OCI-M1 (cell line): ENCODE results near the gene MEX3C.

ENCODE experiments used
- DNase-seq: peaks from one replicate; lab custom pipeline; 2025; lab: John Stamatoyannopoulos, UW

The MEX3C gene

DNA sequence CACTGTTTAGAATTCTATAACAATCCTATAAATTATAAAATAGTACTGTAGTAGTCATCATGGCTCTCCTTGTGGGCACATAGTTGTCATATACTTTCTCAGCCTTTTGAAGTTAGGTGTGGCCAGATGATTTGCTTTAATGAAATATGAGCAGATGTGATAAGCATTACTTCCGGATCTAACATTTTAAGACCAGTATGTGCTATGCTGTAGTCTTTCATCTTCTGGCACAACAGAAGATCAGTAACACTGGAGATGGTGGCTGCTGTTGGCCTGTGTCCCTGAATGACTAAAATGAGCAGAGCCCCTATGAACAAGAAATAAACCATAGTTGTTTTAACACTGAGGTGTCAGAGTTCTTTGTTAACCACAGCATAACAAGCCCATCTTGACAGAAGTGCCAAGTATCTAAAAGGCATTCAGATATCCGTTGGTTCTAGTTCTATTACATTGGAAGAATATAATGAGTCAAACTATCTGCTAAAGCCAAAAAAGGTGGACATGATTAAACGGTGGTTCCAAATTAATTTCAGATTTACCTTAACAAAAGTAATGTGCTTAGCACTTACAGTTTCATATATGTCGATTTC lies 6.3 kb downstream of the MEX3C start:
- peak; percentile 90 for DNase-seq

DNA sequence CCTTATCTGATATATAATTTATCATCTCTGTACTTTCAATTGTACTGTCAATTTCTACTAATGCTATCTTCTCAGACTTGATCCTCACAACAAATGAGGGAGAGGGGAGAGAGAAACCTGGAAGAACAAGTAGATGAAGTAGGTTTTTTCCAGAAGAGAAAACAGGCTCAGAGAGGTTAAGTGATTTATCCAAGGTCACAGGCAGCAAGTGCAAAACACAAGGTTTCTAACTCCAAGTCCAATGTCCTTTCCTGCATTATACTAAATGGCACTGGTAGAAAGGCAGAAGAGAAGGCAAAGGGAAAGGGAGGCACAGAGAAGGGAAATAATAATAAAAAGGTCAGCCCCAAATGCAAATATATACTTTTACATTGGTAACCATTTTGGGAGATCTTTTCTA lies 7.5 kb downstream of the MEX3C start:
- no peak for DNase-seq

DNA sequence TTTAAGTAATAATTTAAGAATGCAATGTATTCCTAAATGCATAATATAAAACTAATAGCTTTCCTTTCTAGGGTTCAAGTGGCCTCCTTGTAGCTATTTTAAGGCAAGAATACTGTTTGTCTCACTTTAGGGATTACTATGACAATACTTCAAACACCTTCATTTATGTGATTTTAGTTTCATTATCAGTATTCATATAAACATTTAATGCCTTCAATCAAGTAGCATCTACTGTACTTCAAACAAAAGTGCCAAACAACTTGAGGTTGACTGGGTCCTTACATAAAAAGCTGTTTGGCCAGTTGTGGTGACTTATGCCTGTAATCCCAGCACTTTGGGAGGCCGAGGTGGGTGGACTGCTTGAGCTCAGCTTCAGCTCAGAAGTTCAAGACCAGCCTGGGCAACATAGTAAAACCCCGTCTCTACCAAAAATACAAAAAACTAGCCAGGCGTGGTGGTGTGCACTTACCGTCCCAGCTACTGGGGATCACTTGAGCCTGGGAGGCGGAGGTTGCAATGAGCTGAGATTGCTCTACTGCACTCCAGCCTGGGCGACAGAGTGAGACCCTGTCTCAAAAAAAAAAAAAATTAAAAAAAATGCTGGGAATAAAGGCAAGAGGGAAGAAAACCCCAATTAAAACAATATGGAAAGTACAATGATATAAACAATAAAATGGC lies 9.3 kb downstream of the MEX3C start:
- no peak for DNase-seq

DNA sequence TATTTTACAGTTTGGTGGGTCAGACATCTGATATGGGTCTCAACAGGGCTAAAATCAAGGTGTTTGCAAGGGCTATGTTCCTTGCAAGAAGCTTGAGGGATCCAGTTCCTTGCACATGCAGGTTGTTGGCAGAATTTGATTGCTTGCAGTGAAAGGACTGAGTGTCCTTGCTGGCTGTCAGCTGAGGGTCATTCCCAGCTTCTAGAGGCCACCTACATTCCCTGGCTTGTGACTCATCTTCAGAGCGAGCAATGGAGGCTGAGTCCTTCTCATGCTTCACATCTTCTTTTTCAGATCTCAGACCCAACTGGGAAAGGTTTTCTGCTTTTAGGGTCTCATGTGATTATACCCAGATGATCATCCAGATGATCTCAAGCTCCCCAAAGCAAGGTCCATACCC lies 12.4 kb downstream of the MEX3C start:
- DNase-seq, result no peak

DNA sequence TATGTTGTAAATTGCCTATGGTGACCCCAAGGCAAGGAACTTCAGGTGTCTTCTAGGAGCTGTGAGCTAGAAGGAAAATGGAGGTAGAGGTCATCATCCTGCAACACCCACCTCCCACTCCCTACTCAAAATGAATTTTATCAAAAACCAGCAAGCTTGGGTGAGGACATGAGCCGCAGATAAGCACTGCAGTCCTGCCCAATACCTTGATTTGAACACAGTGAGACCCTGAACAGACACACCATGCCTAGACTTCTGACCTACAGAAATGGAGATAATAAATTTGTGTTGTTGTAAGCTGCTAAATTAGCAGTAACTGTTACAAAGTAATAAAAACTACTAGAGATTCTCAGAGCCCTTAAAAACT lies 13.4 kb downstream of the MEX3C start:
- no peak for DNase-seq

DNA sequence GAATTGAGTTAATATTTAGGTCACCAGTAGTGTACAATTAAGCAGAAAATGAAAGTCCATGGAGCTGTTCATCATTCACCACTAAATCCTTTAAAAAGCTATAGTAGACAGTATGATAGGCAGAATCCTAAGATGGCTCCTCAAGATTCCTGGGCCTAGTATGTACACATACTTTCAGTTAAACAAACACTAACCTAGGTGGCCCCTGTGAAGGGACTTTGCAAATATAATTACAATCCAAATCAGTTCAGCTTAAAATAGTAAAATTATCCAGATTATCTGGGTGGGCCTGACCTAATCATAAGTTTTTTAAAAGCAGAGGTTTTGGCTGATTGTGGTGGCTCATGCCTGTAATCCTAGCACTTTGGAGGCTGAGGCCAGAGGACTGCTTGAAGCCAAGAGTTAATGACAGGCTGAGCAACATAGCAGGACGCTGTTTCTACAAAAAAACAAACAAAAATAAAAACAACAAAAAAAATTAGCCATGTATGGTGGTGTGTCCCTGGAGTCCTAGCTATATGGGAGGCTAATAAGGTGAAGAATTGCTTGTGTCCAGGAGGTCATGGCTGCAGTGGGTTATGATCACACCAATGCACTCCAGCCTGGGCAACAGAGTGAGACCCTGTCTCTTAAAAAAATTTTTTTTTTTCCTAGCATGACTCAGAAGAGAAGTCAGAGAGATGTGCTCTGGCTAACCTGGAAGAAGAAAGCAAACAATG lies 13.9 kb downstream of the MEX3C start:
- DNase-seq, result no peak

DNA sequence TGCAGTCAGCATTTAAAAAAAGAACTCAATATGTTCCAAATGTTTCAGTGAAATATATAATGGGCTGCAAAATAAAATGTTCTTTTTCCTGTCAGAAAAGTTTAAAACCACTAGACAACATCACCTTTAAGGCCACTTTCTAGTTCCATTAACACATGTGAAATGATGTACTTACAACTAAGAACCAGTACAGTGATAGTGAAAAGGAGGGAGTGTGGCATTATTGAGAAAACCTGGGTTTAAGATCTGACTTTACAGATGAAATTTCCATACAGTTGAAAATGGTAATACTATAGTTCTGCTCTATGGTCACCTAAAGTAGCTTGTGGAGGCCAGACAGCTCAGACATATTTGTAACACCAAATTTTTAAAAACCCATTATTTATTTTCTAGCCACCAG lies 14.7 kb downstream of the MEX3C start:
- no peak for DNase-seq

DNA sequence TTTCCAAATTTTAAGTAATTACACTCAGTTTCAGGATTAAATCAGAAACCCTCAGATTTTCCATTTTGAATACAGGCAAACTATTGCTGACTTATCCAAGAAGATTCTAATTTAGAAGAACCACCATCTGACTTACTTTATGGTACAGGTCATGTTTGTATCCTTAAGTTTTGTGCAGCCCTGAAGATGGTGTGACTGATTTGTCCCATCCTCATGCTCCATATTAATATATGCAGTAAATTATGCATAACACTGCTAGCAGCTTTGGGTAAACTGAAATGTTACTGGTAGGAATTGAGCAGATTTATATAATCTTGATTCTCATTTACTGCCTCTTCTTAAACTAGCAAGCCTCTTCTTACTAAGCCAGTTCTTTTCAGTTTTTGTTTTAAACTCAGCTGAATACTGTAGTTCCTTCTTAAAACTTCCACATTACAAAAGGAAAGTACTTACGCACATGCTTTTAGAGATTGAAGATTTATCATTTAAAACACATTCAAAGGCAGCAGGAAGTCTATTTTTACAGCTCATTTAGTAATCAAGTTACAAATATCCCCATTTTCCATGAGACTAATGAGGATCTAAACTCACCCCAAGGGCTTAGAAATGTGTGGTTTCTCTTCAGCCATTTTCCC lies 25.7 kb downstream of the MEX3C start:
- DNase-seq, result peak; percentile 9

DNA sequence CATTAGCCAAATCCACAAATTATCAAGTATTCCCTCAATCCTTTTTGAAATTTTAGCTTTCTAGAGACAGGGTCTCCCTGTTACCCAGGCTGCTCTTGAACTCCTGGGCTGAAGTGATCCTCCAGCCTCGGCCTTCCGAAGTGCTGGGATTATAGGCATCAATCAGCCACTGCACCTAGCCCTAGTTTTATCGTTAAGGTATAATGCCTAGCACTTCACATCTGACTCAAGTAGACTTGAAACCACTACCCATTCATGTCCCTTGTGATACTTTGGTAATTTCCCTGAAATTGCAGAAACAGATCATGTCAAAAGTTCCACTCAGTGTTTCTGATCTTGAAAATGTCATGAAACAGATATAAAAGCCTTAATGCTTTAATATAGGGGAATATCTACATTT lies 26.3 kb downstream of the MEX3C start:
- DNase-seq, result no peak

DNA sequence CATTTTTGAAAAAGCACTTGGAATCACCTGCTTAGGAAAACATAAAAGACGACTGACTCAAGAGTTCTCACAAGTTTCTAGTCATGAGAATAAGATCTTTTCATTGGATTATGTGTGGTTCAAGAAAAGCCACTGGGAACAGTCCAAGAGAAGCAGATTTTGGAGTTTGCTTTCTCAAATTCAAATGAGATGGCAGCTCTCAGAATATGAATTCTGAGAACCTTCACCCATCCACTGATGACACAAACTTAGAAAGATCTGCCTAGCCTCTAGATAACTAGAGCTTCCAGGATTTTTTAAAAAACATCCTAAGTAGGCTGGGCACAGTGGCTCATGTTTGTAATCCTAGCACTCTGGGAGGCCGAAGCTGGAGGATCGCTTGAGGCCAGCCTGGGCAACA lies 26.8 kb downstream of the MEX3C start:
- DNase-seq, result no peak

DNA sequence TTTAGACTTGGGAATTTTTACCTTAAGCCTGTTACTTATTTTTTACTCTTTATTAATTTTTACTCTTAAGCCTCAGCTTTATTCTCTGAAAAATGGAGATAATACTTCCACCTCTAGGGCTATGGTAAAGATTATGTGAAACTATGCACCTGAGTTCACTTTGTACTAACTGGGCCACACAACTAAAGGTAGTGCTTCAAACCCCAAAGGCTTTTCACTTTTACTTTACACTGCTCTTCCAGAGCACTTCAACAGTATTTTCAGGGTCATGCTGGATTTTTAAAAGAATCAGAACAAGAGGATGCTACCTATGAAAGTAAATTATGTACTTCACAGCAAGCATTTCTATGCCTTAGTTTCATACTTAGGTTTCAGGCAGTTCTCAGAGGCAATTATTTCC lies 27.8 kb downstream of the MEX3C start:
- no peak for DNase-seq

DNA sequence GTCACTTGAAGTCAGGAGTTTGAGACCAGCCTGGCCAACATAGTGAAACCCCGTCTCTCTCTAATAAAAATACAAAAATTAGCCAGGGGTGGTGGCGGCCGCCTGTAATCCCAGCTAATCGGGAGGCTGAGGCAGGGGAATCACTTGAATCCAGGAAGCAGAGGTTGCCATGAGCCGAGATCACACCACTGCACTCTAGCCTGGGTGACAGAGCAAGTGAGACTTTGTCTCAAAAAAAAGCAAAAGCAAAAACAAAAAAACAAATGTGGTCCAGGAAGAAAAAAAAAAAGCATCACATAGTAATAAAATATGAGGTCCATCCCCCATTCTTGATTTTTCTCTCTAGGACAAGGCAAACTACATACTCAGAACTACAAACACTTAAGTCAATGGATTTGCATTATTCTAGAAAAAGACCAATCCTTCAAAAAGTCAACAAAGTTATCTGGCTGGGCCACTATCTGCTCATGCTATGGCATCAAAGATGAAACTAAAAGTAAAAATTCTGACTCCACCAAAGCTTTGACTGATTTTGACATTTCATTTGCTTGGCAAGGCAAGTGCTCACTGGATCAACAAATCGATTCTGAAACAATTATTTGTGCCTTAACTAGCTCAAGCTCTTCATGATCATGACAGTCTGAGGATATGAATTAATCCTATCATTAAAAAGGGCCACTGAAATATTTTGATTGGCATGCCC lies 28.4 kb downstream of the MEX3C start:
- DNase-seq, result peak; percentile 65

DNA sequence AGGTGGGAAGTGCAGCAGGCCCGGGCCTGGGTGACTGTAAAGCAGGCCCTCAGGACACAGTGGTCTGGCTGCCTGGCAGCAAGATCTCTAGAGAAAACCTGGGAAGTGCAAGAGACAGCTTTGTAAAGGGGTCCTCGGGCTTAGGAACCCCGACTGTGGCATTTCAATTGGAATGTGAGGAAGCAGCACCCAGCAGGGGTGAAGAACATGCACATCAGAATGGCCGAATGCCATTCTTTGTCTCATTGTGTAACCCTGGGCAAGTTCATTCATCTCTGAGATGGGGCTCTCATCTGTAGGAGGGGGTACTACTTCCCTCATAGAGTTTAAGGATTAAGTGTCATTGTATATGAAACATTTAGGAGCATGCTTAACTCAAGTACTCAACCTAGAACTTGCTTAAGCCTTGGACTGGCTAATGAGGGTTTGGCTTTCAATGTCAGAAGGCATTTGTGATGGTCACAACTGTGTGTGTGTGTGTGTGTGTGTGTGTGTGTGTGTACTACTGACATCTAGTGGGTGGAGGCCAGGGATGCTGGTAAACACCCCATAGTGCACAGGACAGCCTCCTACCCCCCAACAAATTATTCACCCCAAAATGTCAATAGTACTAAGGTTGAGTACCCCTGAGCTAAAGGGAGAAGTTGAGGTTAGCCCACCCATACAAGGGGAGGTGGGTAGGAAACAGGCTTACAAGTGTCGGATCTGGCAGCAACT lies 29.3 kb downstream of the MEX3C start:
- DNase-seq, result peak; percentile 27

DNA sequence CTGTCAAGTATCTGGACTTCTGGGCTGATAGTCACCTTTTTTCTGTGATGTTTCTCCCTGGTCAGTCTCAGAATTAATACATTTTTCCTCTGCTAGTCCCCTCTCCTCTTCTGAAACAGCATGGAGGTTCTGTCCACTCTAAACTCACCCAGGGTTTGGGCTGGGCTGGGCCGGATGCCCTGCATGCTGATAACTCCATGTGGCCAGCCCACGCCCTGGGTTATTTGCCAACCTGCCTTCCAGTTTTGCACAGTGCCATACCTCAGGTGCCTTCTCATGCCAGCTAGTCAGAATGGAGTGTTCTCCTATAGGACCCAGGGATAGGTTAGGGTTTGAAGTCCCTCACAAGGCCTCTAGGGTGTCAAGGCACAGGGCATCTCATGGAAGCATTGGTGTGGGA lies 32.2 kb downstream of the MEX3C start:
- no peak for DNase-seq

DNA sequence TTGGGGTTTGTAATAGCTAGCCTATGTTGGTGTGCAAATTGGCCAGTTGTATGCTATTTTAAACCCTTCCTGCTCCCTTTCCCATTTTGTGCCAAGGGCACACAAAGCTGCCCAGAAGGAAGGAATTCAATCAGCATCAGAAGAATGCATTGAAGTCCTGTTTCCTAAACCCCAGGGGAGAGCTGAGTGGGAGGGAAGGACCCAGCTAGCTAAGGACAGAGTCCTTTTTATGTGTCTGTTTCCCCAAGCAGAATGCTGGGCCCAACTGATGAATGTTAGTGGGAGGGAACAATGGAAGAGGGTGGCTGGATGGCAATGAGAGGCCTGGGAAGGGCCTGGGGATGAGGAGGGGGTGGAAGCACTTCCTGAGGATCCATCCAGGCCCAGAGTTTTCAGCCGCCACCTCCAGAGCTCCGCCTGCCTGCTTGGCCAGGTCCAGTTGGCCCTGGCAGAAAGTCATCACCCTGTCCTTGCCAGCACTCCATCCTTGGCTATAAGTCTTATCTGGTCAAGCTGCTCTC lies 32.7 kb downstream of the MEX3C start:
- no peak for DNase-seq

DNA sequence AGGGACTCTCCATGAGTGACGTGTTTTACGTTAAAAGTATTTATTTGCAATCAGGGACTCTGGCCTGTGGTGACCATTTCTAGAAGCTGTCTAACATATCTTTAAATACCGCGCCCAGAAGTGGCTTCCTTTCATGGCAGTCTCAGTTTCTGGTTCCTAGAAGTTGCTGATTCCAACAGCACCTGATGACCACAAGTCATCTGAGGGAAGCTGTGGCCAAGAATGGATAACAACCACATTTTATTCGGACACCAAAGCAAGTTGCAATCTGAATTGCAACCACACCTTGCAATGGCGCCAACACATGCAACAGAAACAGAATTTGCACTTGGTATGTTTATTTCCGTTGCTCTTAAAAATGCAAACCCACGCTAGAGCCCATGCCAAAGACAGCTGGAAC lies 33.1 kb downstream of the MEX3C start:
- DNase-seq, result no peak

DNA sequence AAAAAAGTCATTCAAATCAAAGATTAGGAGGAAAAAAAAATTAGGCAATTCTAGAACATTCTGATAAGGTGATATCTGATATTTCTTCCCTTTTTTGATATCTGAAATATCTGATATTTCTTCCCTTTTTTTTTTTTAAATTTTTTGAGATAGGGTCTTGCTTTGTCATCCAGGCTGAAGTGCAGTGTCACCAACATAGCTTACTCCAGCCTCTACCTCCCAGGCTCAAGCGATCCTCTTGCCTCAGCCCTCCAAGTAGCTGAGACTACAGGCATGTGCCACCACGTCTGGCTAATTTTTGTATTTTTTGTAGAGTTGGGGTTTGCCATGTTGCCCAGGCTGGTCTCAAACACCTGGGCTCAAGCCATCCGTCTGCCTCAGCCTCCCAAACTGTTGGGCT lies 33.9 kb downstream of the MEX3C start:
- no peak for DNase-seq

DNA sequence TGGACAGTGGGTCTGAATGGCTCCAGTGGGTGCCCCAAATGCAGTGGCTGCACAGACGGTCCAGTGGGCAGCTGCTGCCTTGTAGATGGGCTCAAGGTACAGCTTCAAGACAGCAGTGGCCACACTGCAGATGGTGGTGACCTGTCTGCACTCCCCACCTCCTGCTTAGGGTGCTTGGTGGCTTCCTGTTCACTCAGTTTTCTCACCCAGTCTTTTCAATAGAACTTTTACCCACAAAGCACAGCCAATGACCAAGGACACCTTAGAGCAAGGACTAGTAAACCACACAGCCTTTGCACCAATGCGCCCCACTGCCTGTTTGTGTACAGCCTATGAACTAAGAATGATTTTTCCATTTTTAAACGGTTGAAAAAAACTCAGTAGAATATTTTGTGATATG lies 34.9 kb downstream of the MEX3C start:
- no peak for DNase-seq

DNA sequence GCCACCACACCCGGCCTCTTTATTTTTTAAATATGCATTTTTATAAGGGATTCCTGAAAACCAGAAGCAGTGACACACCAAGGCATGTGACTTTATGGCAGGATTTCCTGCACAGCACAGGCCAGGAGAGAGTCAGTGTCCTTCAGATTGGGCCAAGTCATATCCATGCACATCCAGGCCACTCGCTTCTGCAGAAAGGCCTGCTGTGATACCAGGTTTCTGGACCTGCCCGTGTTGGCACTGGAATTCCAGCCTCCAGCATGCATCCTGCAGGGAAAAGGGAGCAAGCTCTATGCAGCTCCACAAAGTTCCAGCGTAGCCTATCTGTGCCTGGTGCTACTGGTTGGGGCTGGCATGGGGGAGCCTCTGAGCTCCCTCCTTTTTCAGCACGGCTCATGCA lies 36.8 kb downstream of the MEX3C start:
- no peak for DNase-seq

DNA sequence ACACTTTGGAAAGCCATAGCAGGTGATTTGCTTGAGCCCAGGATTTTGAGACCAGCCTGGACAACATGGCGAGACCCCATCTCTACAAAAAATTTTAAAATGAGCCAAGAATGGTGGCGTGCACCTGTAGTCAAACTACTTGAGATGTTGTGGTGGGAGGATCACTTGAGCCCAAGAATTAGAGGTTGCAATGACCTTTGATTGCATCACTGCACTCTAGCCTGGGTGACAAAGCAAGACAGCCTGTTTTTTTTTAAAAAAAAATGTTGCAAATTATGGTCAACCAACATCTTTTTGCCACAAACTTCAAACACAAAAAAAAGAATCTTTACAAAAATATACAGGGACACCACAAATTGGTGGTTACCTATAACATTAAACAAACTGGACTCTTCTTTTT lies 40.3 kb downstream of the MEX3C start:
- no peak for DNase-seq

DNA sequence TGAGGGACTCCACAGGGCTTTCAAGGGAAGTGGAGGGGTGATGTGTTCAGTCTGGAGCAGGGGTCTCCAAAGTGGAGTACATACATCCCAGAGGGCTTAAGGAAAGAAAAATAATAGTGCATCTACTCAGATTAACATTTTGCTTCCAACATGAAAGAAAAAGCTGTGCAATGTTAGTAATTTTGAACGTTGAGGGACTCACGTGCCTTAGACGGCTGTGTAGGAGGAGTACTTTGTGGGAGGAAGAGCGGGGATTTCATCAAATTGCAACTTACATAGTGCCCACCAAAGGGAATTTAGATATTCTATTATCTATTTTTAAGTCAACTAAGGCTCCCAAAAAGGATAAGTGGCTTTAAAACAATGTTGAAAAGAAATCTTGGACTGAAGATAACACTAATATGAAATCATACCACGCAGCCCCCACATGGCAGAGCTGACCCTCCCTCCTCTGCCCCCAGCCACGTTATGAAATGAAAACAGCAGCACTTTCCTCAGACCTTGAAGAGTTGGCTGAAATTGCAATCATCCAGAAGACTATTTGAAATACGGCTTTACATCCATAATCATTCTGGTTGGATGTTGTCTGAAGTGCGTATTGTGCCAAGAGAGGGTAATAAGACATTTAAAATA lies 42.9 kb downstream of the MEX3C start:
- DNase-seq, result peak; percentile 15
